Measurements from ENCODE around the gene NME4. TPM values are rescaled to one million over a fixed set of nuclear protein-coding genes. Genes with fewer than 3 reads are reported as not detected.

The NME4 gene
- polyA plus RNA-seq, 3 donors: 26.7 to 31.4 (median 26.9) TPM

DNA sequence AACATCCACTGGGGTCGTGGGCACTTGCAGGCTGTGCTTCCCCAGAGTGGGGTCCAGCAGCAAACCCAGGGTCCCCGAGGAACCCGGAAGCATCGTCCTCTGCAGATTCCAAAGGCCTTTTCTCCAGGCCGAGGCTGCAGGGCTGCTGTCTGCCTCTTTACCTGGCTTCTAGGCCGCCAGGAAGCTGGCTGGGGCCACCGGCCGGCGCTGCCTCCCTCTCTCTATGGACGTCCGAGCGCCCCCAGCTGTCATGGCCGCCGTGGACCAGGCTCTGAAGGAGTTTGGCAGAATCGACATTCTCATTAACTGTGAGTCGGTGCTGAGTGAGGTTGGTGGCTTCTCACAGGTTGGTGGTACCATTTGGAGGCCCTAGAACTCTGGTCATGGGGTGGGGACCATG, 10.3 kb downstream of the NME4 start:
- TF ChIP-seq, protein P1, sequence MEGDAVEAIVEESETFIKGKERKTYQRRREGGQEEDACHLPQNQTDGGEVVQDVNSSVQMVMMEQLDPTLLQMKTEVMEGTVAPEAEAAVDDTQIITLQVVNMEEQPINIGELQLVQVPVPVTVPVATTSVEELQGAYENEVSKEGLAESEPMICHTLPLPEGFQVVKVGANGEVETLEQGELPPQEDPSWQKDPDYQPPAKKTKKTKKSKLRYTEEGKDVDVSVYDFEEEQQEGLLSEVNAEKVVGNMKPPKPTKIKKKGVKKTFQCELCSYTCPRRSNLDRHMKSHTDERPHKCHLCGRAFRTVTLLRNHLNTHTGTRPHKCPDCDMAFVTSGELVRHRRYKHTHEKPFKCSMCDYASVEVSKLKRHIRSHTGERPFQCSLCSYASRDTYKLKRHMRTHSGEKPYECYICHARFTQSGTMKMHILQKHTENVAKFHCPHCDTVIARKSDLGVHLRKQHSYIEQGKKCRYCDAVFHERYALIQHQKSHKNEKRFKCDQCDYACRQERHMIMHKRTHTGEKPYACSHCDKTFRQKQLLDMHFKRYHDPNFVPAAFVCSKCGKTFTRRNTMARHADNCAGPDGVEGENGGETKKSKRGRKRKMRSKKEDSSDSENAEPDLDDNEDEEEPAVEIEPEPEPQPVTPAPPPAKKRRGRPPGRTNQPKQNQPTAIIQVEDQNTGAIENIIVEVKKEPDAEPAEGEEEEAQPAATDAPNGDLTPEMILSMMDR (IDR thresholded peaks at IDR 0.05): no peak

DNA sequence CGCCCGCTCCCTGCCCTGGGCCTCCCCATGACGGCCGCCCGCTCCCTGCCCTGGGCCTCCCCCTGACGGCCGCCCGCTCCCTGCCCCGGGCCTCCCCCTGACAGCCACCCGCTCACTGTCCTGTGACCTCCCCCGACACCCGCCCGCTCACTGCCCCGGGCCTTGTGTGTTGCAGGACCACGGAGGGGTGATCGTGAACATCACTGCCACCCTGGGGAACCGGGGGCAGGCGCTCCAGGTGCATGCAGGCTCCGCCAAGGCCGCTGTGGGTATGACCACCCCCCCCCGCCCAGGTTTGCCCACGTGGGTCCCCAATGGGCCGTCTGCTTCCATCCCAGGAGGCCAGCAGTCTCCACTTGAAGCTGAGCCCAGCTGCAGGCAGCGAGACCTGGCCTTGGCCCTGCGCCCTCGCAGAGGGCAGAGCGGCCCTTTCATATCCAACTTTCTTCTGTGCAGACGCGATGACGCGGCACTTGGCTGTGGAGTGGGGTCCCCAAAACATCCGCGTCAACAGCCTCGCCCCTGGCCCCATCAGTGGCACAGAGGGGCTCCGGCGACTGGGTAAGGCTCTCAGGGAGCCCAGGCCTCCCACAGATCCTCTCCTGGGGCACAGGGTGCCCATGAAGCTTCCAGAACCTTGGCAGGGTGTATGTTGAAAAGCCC, 13.6 kb downstream of the NME4 start:
- Mint-ChIP-seq H3K36me3 (peaks cover 0 to 4% of the 10 kb centered on the region in 2 donors), H3K27me3 (ENCODE audit: low read depth in 3 of 3) (peaks cover 0 to 1% (median 1%) of the 10 kb centered on the region in 3 donors), H3K4me3 (no peak overlapping the region), H3K9me3 (no peaks in the 10 kb centered on the region), H3K27ac (no peak overlapping the region), H3K4me1 (no peaks in the 10 kb centered on the region)
- H2AFZ ChIP-seq (ENCODE audit: insufficient read depth, low read depth, low read length, poor library complexity, severe bottlenecking): no peak overlapping the region
- no peaks in the 10 kb centered on the region for H3K9me3 ChIP-seq (replicated peaks in 1 of 2; ENCODE audit: control insufficient read depth in 1 of 2, insufficient read depth in 1 of 2, low read length in 2 of 2)
- no peaks in the 10 kb centered on the region for H3K27me3 ChIP-seq (ENCODE audit: control insufficient read depth in 2 of 2, insufficient read depth in 2 of 2, low read length in 2 of 2)
- no peaks in the 10 kb centered on the region for H3K4me1 ChIP-seq (ENCODE audit: control insufficient read depth in 1 of 2, insufficient read depth in 2 of 2, low read length in 2 of 2)
- 96% methylated on average over 36 of the region's 36 CpGs for WGBS (ENCODE audit: insufficient coverage)
- no peak overlapping the region for H3K4me3 ChIP-seq (replicated peaks in 1 of 3; ENCODE audit: low read depth in 2 of 3, low read length in 3 of 3)
- no peaks in the 10 kb centered on the region for H3K36me3 ChIP-seq (replicated peaks in 1 of 2; ENCODE audit: control insufficient read depth in 1 of 2, insufficient read depth in 2 of 2, low read length in 2 of 2)
- H3K9ac ChIP-seq (ENCODE audit: insufficient read depth, low read length, poor library complexity, severe bottlenecking): no peak overlapping the region
- no peaks in the 10 kb centered on the region for H4K20me1 ChIP-seq (ENCODE audit: insufficient read depth, low read length)
- DNase-seq: no peak
- H3K79me2 ChIP-seq (ENCODE audit: insufficient read depth, low read length): no peaks in the 10 kb centered on the region
- no peak overlapping the region for H3K27ac ChIP-seq (ENCODE audit: low read depth in 1 of 2, low read length in 2 of 2)
- intact Hi-C loops (cut with micrococcal nuclease): no loop called here
- no peak overlapping the region for H3K4me2 ChIP-seq (replicated peaks; ENCODE audit: extremely low read depth, low read length, poor library complexity, severe bottlenecking)
- TF ChIP-seq, protein P1 (IDR thresholded peaks at IDR 0.05): no peak

More for the DNA sequence above, 10.3 kb downstream of the NME4 start:
- no peak overlapping the region for H2AFZ ChIP-seq (ENCODE audit: insufficient read depth, low read depth, low read length, poor library complexity, severe bottlenecking)
- Mint-ChIP-seq H3K4me1 (peaks cover 3% of the 10 kb centered on the region), H3K9me3 (no peaks in the 10 kb centered on the region), H3K4me3 (no peak overlapping the region), H3K27ac (no peak overlapping the region), H3K27me3 (ENCODE audit: low read depth in 3 of 3) (no peaks in the 10 kb centered on the region), H3K36me3 (peaks cover 0 to 1% of the 10 kb centered on the region in 2 donors)
- no peak for DNase-seq
- intact Hi-C loops (cut with micrococcal nuclease): no loop called here
- no peaks in the 10 kb centered on the region for H3K36me3 ChIP-seq (replicated peaks in 1 of 2; ENCODE audit: control insufficient read depth in 1 of 2, insufficient read depth in 2 of 2, low read length in 2 of 2)
- H3K4me1 ChIP-seq (ENCODE audit: control insufficient read depth in 1 of 2, insufficient read depth in 2 of 2, low read length in 2 of 2): peaks cover 2 to 3% of the 10 kb centered on the region in 2 donors
- no peaks in the 10 kb centered on the region for H4K20me1 ChIP-seq (ENCODE audit: insufficient read depth, low read length)
- no peak overlapping the region for H3K4me3 ChIP-seq (replicated peaks in 1 of 3; ENCODE audit: low read depth in 2 of 3, low read length in 3 of 3)
- no peaks in the 10 kb centered on the region for H3K79me2 ChIP-seq (ENCODE audit: insufficient read depth, low read length)
- H3K9ac ChIP-seq (ENCODE audit: insufficient read depth, low read length, poor library complexity, severe bottlenecking): no peak overlapping the region
- WGBS (ENCODE audit: insufficient coverage): 94% methylated on average over 11 of the region's 16 CpGs
- no peak overlapping the region for H3K4me2 ChIP-seq (replicated peaks; ENCODE audit: extremely low read depth, low read length, poor library complexity, severe bottlenecking)
- no peak overlapping the region for H3K27ac ChIP-seq (ENCODE audit: low read depth in 1 of 2, low read length in 2 of 2)
- no peaks in the 10 kb centered on the region for H3K9me3 ChIP-seq (replicated peaks in 1 of 2; ENCODE audit: control insufficient read depth in 1 of 2, insufficient read depth in 1 of 2, low read length in 2 of 2)
- H3K27me3 ChIP-seq (ENCODE audit: control insufficient read depth in 2 of 2, insufficient read depth in 2 of 2, low read length in 2 of 2): no peaks in the 10 kb centered on the region

Data from CD14-positive monocyte (primary cell).